Panc1 (cell line): ENCODE data around the gene CREG1.

Source experiments
- CTCF ChIP-seq: fragments of 450-650 bp; IDR thresholded peaks from 2 replicates; pipeline ENCODE4 v1.5.1; 2017; ENCODE audit warnings: mild to moderate bottlenecking
- POLR2AphosphoS5 ChIP-seq: IDR thresholded peaks from 2 replicates; pipeline ENCODE4 v1.6.1; 2012; ENCODE audit warnings: mild to moderate bottlenecking, low read depth, low read length, moderate library complexity
- TCF7L2 ChIP-seq: IDR thresholded peaks from 2 replicates; pipeline ENCODE4 v1.6.1; 2011; ENCODE audit warnings: mild to moderate bottlenecking, low read depth, low read length, inconsistent platforms

DNA sequence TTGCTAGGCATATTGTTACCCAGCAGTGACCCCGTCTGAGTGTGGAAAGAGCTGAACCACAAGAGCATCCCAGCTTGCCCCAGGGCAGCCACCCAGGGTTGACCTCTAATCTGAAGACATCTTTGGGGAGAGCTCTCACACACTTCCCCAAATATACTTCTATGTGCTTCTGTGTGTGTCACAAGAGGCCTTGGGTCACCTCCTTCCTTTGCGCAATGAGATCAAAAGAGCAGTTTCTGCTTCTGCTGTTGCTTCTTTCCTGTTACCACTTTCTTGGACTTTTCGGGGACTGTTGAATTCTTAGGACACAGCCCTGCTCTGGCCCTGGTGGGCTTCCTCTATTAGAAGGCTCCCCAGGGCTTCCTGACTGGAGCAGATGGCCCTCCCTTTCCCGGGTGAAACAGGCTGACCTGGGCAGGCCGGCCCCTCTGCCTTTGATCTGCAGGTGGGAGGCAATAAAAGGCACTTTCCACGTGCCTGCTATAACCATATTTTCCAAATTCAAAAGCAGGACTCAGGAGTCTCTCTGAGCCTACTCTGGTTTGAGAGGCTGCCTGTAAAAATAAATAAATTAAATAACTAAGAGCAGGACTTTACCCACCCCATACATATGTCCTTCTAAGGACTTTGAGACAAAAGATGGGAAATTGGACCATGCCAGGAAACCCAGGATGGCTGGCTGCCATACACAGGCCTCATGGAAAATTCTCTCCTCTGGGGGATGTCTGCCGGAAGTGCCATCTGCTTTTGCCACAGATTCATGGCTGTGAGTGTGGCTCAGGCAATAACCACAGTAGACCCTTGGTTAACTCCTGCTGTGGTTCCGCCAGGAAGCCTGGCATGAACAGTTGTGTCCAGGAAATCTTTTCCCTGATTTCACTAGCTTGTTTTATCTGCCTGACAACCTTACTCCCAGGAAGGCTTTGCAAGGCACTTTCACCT lies 48.2 kb upstream of the CREG1 start:
- TF ChIP-seq CTCF (no peak), POLR2AphosphoS5 (no peak), TCF7L2 (no peak)
